ENCODE measurements around the gene FBXW5. TPM values are rescaled to one million over a fixed set of nuclear protein-coding genes. Genes with fewer than 3 reads are reported as not detected.

FBXW5 gene
- total and polyA plus RNA-seq, 9 of the 15 experiments (the other 6 are each of a cell fraction or from before 2014, with no cell fraction given) = 0.21 to 128 (median 37.0) TPM

DNA sequence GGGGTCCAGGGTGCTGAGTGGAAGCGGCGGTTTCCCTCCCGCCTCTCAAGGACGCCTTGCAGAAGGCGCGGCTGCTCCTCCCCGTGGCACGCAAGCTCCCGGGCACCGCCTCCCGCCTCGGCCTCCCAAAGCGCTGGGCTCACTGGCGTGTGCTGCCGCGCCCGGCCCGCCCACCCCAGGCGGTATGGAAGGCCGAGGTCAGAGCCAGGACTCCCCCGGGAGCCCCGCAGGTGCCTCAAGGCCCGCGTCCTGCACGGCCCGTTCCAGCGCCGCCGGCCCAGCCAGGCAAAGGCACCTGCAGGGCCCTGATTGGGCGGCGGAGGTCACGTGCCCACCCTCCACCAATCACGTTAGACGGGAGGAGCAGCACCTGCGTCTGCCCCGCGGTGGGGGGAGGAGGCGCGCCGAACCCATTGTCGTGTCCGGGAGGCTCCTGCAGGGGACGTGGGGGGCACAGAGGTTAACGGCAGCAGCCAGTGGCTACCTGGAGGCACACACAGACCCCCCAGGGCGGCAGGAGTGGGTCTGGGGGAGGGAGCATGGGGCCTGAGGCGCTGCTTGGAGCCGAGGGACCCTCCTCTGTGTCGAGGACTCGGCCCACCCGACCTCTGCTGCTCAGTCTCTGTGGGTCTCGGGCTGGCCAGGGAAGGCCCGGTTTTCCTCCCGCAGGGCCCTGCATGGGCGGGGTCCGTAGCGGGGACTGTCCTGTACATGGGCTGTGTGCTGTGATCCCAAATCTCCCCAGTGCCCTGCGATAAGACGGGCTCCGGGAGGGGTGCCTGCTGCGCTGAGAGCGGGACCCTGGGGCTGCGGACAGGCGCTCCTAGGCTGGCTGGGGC, 5.5 kb upstream of the FBXW5 start (continued):
- TF ChIP-seq, protein P1, sequence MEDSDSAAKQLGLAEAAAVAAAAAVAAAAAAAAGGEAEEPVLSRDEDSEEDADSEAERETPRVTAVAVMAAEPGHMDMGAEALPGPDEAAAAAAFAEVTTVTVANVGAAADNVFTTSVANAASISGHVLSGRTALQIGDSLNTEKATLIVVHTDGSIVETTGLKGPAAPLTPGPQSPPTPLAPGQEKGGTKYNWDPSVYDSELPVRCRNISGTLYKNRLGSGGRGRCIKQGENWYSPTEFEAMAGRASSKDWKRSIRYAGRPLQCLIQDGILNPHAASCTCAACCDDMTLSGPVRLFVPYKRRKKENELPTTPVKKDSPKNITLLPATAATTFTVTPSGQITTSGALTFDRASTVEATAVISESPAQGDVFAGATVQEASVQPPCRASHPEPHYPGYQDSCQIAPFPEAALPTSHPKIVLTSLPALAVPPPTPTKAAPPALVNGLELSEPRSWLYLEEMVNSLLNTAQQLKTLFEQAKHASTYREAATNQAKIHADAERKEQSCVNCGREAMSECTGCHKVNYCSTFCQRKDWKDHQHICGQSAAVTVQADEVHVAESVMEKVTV (CRISPR knock-in tag; IDR thresholded peaks at IDR 0.05) = no peak
- TF ChIP-seq KAT2B (IDR thresholded peaks at IDR 0.05; ENCODE audit: low read depth, low read length) (no peak), TAF9B (IDR thresholded peaks at IDR 0.05; ENCODE audit: partially characterized antibody) (no peak), MAFG (tag; conservative IDR thresholded peaks at IDR 0.05) (no peak), CHD2 (IDR thresholded peaks at IDR 0.05; ENCODE audit: low read depth, low read length) (peak; percentile 89), ZBTB8A (IDR thresholded peaks at IDR 0.05; ENCODE audit: partially characterized antibody) (no peak), KLF16 (IDR thresholded peaks at IDR 0.05) (no peak), SIN3A (IDR thresholded peaks at IDR 0.05; ENCODE audit: borderline replicate concordance in 2 of 2, control insufficient read depth in 1 of 2, low read depth in 2 of 2, low read length in 2 of 2) (0 out of 4 replicates have a peak, but pooled peaks of 1 of the 2 experiments have one; percentile 8), TRIM28 (IDR thresholded peaks at IDR 0.05) (no peak), EZH2 (IDR thresholded peaks at IDR 0.05; ENCODE audit: borderline replicate concordance, low read depth, low read length) (no peak), POLR2G (IDR thresholded peaks at IDR 0.05; ENCODE audit: low read depth, low read length) (peak; percentile 83), TEAD4 (IDR thresholded peaks at IDR 0.05; ENCODE audit: low read length) (no peak), TEAD4 (CRISPR knock-in tag; IDR thresholded peaks at IDR 0.05; ENCODE audit: borderline replicate concordance) (no peak), TARDBP (IDR thresholded peaks at IDR 0.05) (peak; percentile 56; the same call in 1 of the 2 replicates), ZNF584 (CRISPR knock-in tag; IDR thresholded peaks at IDR 0.05; ENCODE audit: low read depth) (no peak)
- TF ChIP-seq, protein P2, sequence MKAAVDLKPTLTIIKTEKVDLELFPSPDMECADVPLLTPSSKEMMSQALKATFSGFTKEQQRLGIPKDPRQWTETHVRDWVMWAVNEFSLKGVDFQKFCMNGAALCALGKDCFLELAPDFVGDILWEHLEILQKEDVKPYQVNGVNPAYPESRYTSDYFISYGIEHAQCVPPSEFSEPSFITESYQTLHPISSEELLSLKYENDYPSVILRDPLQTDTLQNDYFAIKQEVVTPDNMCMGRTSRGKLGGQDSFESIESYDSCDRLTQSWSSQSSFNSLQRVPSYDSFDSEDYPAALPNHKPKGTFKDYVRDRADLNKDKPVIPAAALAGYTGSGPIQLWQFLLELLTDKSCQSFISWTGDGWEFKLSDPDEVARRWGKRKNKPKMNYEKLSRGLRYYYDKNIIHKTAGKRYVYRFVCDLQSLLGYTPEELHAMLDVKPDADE (conservative IDR thresholded peaks at IDR 0.05; ENCODE audit: control insufficient read depth, low read depth, low read length) = no peak
- TF ChIP-seq, protein P3, sequence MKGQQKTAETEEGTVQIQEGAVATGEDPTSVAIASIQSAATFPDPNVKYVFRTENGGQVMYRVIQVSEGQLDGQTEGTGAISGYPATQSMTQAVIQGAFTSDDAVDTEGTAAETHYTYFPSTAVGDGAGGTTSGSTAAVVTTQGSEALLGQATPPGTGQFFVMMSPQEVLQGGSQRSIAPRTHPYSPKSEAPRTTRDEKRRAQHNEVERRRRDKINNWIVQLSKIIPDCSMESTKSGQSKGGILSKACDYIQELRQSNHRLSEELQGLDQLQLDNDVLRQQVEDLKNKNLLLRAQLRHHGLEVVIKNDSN (CRISPR knock-in tag; IDR thresholded peaks at IDR 0.05) = peak; percentile 100
- TF ChIP-seq, protein P4, sequence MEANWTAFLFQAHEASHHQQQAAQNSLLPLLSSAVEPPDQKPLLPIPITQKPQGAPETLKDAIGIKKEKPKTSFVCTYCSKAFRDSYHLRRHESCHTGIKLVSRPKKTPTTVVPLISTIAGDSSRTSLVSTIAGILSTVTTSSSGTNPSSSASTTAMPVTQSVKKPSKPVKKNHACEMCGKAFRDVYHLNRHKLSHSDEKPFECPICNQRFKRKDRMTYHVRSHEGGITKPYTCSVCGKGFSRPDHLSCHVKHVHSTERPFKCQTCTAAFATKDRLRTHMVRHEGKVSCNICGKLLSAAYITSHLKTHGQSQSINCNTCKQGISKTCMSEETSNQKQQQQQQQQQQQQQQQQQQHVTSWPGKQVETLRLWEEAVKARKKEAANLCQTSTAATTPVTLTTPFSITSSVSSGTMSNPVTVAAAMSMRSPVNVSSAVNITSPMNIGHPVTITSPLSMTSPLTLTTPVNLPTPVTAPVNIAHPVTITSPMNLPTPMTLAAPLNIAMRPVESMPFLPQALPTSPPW (CRISPR knock-in tag; IDR thresholded peaks at IDR 0.05) = peak; percentile 91
- TF ChIP-seq, protein P5, sequence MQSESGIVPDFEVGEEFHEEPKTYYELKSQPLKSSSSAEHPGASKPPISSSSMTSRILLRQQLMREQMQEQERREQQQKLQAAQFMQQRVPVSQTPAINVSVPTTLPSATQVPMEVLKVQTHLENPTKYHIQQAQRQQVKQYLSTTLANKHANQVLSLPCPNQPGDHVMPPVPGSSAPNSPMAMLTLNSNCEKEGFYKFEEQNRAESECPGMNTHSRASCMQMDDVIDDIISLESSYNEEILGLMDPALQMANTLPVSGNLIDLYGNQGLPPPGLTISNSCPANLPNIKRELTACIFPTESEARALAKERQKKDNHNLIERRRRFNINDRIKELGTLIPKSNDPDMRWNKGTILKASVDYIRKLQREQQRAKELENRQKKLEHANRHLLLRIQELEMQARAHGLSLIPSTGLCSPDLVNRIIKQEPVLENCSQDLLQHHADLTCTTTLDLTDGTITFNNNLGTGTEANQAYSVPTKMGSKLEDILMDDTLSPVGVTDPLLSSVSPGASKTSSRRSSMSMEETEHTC (IDR thresholded peaks at IDR 0.05) = peak; percentile 57; the same call in 1 of the 2 replicates

Measured in K562 (cell line).